ENCODE measurements around the gene PCDH15. TPM values are rescaled to one million over a fixed set of nuclear protein-coding genes. Genes with fewer than 3 reads are reported as not detected.

PCDH15 gene
- total and polyA plus RNA-seq, 2 of the 8 experiments (the other 6 are each of a cell fraction or from before 2014, with no cell fraction given) = 0.11 TPM; not detected in 1

- H3K14ac ChIP-seq (ENCODE audit: insufficient read length) = no peak overlapping the region
- H3K4me1 ChIP-seq (replicated peaks in 1 of 4; ENCODE audit: control insufficient read depth in 3 of 4, insufficient read depth in 4 of 4, low read length in 3 of 4) = no peaks in the 10 kb centered on the region; a peak in 1 of 7 replicates
- H3K79me1 ChIP-seq (ENCODE audit: low read depth, low read length) = no peaks in the 10 kb centered on the region
- no peak overlapping the region for H4K5ac ChIP-seq (ENCODE audit: insufficient read length, low read depth, low read length)
- no peak overlapping the region for H3K9ac ChIP-seq (replicated peaks in 1 of 4; ENCODE audit: extremely low read depth in 1 of 4, low read depth in 3 of 4, low read length in 3 of 4)
- no peak overlapping the region for H4K8ac ChIP-seq (ENCODE audit: extremely low read depth, insufficient read depth, low read length)
- H4K91ac ChIP-seq (replicated peaks; ENCODE audit: insufficient read length, low read length) = no peak overlapping the region
- H2BK5ac ChIP-seq (ENCODE audit: low read depth, low read length) = no peak overlapping the region
- no peaks in the 10 kb centered on the region for H3K36me3 ChIP-seq (ENCODE audit: control insufficient read depth in 2 of 4, insufficient read depth in 4 of 4, low read length in 3 of 4)
- ChIA-PET CTCF (ENCODE audit: partially characterized antibody) (interaction anchor here (1.0 kb wide), 1 partner anchor 582 kb away, joined by 4 read pairs; no protein-coding TSS in a partner anchor), POLR2A (ENCODE audit: partially characterized antibody) (no interaction called here)
- H3K4ac ChIP-seq (replicated peaks; ENCODE audit: insufficient read length, low read depth, low read length) = no peak overlapping the region
- 84% methylated on average over 6 of the region's 6 CpGs; no CpG with 5 or more reads in 1 of the 2 experiments for WGBS, 2 experiments (ENCODE audit: extremely low coverage in 1 of 2, insufficient coverage in 1 of 2, insufficient read length in 1 of 2, insufficient replicate concordance in 2 of 2, low coverage in 1 of 2, low lambda C conversion rate in 2 of 2, missing lambda C conversion rate in 1 of 2)
- no peak overlapping the region for H2BK12ac ChIP-seq (ENCODE audit: low read depth, low read length)
- H3K18ac ChIP-seq (ENCODE audit: extremely low read depth, low read length) = no peak overlapping the region
- no peaks in the 10 kb centered on the region for H3K23me2 ChIP-seq (ENCODE audit: low read depth, low read length)
- H3K4me3 ChIP-seq (ENCODE audit: extremely low read depth in 1 of 4, insufficient read depth in 2 of 4, low read depth in 3 of 4, low read length in 4 of 4) = no peak overlapping the region
- no peak overlapping the region for H2BK15ac ChIP-seq (ENCODE audit: low read length)
- H3K27me3 ChIP-seq (replicated peaks in 1 of 4; ENCODE audit: control insufficient read depth in 3 of 4, extremely low read depth in 1 of 4, insufficient read depth in 3 of 4, low read length in 3 of 4) = no peaks in the 10 kb centered on the region
- H2BK120ac ChIP-seq (replicated peaks; ENCODE audit: low read depth, low read length) = no peak overlapping the region
- H3K9me3 ChIP-seq (ENCODE audit: insufficient read depth in 2 of 2, low read depth in 1 of 2, low read length in 1 of 2) = no peaks in the 10 kb centered on the region
- H3K79me2 ChIP-seq (ENCODE audit: control insufficient read depth in 1 of 2, insufficient read depth in 2 of 2, low read length in 2 of 2) = no peaks in the 10 kb centered on the region
- H3K56ac ChIP-seq (replicated peaks; ENCODE audit: insufficient read length, low read depth, low read length) = no peak overlapping the region
- no peak overlapping the region for H3K23ac ChIP-seq (ENCODE audit: insufficient read length)
- no peak overlapping the region for H3K27ac ChIP-seq (ENCODE audit: low read depth, low read length)
- no peak overlapping the region for H2BK20ac ChIP-seq (ENCODE audit: low read length)
- H2AK5ac ChIP-seq (ENCODE audit: low read depth, low read length) = no peak overlapping the region
- no peaks in the 10 kb centered on the region for H4K20me1 ChIP-seq (replicated peaks in 1 of 2; ENCODE audit: control insufficient read depth in 1 of 2, insufficient read depth in 2 of 2, low read length in 2 of 2)
- no peak overlapping the region for H2AFZ ChIP-seq (ENCODE audit: low read length)
- H3K4me2 ChIP-seq (ENCODE audit: insufficient read depth in 1 of 2, low read depth in 2 of 2, low read length in 2 of 2) = no peak overlapping the region
- DNase-seq (ENCODE audit: low read depth in 1 of 2, low spot score in 2 of 2) = no peak
- FAIRE-seq = no peak
- TF ChIP-seq, protein P1, sequence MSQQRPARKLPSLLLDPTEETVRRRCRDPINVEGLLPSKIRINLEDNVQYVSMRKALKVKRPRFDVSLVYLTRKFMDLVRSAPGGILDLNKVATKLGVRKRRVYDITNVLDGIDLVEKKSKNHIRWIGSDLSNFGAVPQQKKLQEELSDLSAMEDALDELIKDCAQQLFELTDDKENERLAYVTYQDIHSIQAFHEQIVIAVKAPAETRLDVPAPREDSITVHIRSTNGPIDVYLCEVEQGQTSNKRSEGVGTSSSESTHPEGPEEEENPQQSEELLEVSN (IDR thresholded peaks at IDR 0.05) = no peak
- no peak for TF ChIP-seq POU5F1 (IDR thresholded peaks at IDR 0.05; ENCODE audit: low read depth, low read length)
- TF ChIP-seq RFX5 (IDR thresholded peaks at IDR 0.05; ENCODE audit: borderline replicate concordance, low read depth, low read length) = no peak
- no peak for TF ChIP-seq SP4 (IDR thresholded peaks at IDR 0.05; ENCODE audit: low read length)
- TF ChIP-seq, protein P2, sequence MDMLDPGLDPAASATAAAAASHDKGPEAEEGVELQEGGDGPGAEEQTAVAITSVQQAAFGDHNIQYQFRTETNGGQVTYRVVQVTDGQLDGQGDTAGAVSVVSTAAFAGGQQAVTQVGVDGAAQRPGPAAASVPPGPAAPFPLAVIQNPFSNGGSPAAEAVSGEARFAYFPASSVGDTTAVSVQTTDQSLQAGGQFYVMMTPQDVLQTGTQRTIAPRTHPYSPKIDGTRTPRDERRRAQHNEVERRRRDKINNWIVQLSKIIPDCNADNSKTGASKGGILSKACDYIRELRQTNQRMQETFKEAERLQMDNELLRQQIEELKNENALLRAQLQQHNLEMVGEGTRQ (IDR thresholded peaks at IDR 0.05; ENCODE audit: low read length) = no peak
- no peak for TF ChIP-seq TEAD4 (IDR thresholded peaks at IDR 0.05; ENCODE audit: low read depth, low read length)
- no peak for TF ChIP-seq JUN (IDR thresholded peaks at IDR 0.05; ENCODE audit: low read depth, low read length)
- TF ChIP-seq SP2 (IDR thresholded peaks at IDR 0.05; ENCODE audit: low read length) = no peak
- TF ChIP-seq CHD1 (IDR thresholded peaks at IDR 0.05; ENCODE audit: low read depth, low read length) = no peak
- TF ChIP-seq SRF (IDR thresholded peaks at IDR 0.05; ENCODE audit: low read depth, low read length) = no peak
- no peak for TF ChIP-seq NRF1 (IDR thresholded peaks at IDR 0.05; ENCODE audit: low read depth, low read length)
- TF ChIP-seq RNF2 (IDR thresholded peaks at IDR 0.05; ENCODE audit: borderline replicate concordance, low read depth, low read length, missing control alignments, poor library complexity, severe bottlenecking) = no peak
These were observed 670.6 kb downstream of the PCDH15 start for GRCh38 chr10:54130394-54130793.
